Endothelial cell of umbilical vein (primary cell): Measurements from ENCODE around the gene PIP4K2C. TPM values are rescaled to one million over a fixed set of nuclear protein-coding genes. Genes with fewer than 3 reads are reported as not detected.

ENCODE experiments used
- BruUV-seq: library from RNA; stranded (reverse); fragments of 400-500 nt; replicated peaks from 2 replicates; lab custom pipeline; 2021; lab: Mats Ljungman, UMichigan
- CTCF ChIA-PET: fragments of 300-600, 350-600 bp; sonication (Branson Sonifier 250); formaldehyde crosslinking; loops from one replicate; lab custom pipeline; 2021; ENCODE audit warnings: antibody characterized with exemption, inconsistent platforms; lab: Charles Lee
- POLR2A ChIA-PET: fragments of 300-600, 350-600 bp; sonication (Branson Sonifier 250); formaldehyde crosslinking; loops from one replicate; lab custom pipeline; 2021; ENCODE audit warnings: antibody characterized with exemption, inconsistent platforms; lab: Charles Lee
- DNase-seq: peaks from one replicate; pipeline ENCODE4 v3.0.0-alpha.2; 2011; ENCODE audit warnings: low read depth, low spot score
- FAIRE-seq: peaks from 2 replicates; lab custom pipeline; 2011; peaks lifted over from hg19 to GRCh38; lab: Jason Lieb, UNC
- H2AFZ ChIP-seq: 2 replicates; pipeline ENCODE4 v1.6.0; 2012; ENCODE audit warnings: low read depth, low read length, control low read depth, inconsistent platforms
- H3K27ac ChIP-seq: 2 replicates; pipeline ENCODE4 v1.5.1; 2011; ENCODE audit warnings: low read depth, mild to moderate bottlenecking, control low read depth, low read length, moderate library complexity; ENCODE audit not compliant: insufficient read depth
- H3K27me3 ChIP-seq, 2 experiments: 2 replicates each; pipeline versions ENCODE4 v1.6.0 to v1.6.1; 2011; ENCODE audit warnings: low read length in 2 of 2, mixed read lengths in 1 of 2; ENCODE audit not compliant: control insufficient read depth in 2 of 2, insufficient read depth in 2 of 2
- H3K36me3 ChIP-seq, 2 experiments: 2 replicates in 1 of 2; 3 replicates in 1 of 2; pipeline ENCODE4 v1.5.1; 2011; ENCODE audit warnings: low read length in 2 of 2, mild to moderate bottlenecking in 1 of 2, moderate library complexity in 1 of 2; ENCODE audit not compliant: control insufficient read depth in 2 of 2, insufficient read depth in 2 of 2; ENCODE audit errors: extremely low read depth in 1 of 2
- H3K4me1 ChIP-seq: 3 replicates; pipeline ENCODE4 v1.5.1; 2011; ENCODE audit warnings: mild to moderate bottlenecking, low read length; ENCODE audit not compliant: control insufficient read depth, insufficient read depth; ENCODE audit errors: extremely low read depth
- H3K4me2 ChIP-seq: 2 replicates; pipeline ENCODE4 v1.6.1; 2011; ENCODE audit warnings: low read length, control low read depth, mixed read lengths; ENCODE audit not compliant: insufficient read depth
- H3K4me3 ChIP-seq, 3 experiments: fragments of 200-600 bp in 1 of 3; sonication (generic), shearing (Covaris generic) in 1 of 3; replicated peaks in 1 of 3; 2 replicates each; pipeline ENCODE4 v1.5.1; 2011 to 2016; ENCODE audit warnings: control low read depth in 3 of 3, low read length in 3 of 3, mild to moderate bottlenecking in 2 of 3, inconsistent platforms in 1 of 3, low read depth in 1 of 3, moderate library complexity in 1 of 3; ENCODE audit not compliant: insufficient read depth in 1 of 3
- H3K79me2 ChIP-seq: 2 replicates; pipeline ENCODE4 v1.6.0; 2012; ENCODE audit warnings: low read length, inconsistent platforms; ENCODE audit not compliant: control insufficient read depth, insufficient read depth
- H3K9ac ChIP-seq: replicated peaks from 2 replicates; pipeline ENCODE3; 2011; ENCODE audit warnings: low read length, control low read depth; ENCODE audit not compliant: insufficient read depth; ENCODE audit errors: extremely low read depth
- H3K9me1 ChIP-seq: replicated peaks from 3 replicates; pipeline ENCODE4 v1.6.0; 2011; ENCODE audit warnings: mild to moderate bottlenecking, low read length; ENCODE audit not compliant: control insufficient read depth, insufficient read depth; ENCODE audit errors: extremely low read depth
- H3K9me3 ChIP-seq: replicated peaks from 2 replicates; pipeline ENCODE4 v1.5.1; 2012; ENCODE audit warnings: low read length, inconsistent platforms; ENCODE audit not compliant: control insufficient read depth, insufficient read depth
- H4K20me1 ChIP-seq: replicated peaks from 2 replicates; pipeline ENCODE3; 2011; ENCODE audit warnings: mild to moderate bottlenecking, low read length; ENCODE audit not compliant: control insufficient read depth, insufficient read depth; ENCODE audit errors: extremely low read depth
- EZH2 ChIP-seq: IDR thresholded peaks from 2 replicates; pipeline ENCODE4 v1.6.1; 2012; ENCODE audit warnings: borderline replicate concordance, low read depth, mild to moderate bottlenecking, moderate library complexity, low read length, inconsistent platforms; ENCODE audit not compliant: severe bottlenecking
- FOS ChIP-seq: IDR thresholded peaks from 2 replicates; pipeline ENCODE4 v1.6.1; 2011; ENCODE audit warnings: mild to moderate bottlenecking, low read length, moderate library complexity, borderline replicate concordance; ENCODE audit not compliant: insufficient read depth
- GATA2 ChIP-seq: IDR thresholded peaks from 2 replicates; pipeline ENCODE4 v1.7.0; 2011; ENCODE audit warnings: low read depth, mild to moderate bottlenecking, moderate library complexity, mixed read lengths, low read length; ENCODE audit not compliant: insufficient read length, insufficient read depth
- JUN ChIP-seq: IDR thresholded peaks from 2 replicates; pipeline ENCODE4 v1.6.1; 2011; ENCODE audit warnings: borderline replicate concordance, low read depth; ENCODE audit not compliant: insufficient read length, insufficient read depth
- MAX ChIP-seq: IDR thresholded peaks from 2 replicates; pipeline ENCODE4 v1.6.1; 2011; ENCODE audit not compliant: insufficient read depth, insufficient read length
- MYC ChIP-seq: IDR thresholded peaks from one replicate; pipeline ENCODE4 v1.6.1; 2011; ENCODE audit warnings: mild to moderate bottlenecking, low read depth, low read length
- POLR2A ChIP-seq: IDR thresholded peaks from 2 replicates; pipeline ENCODE4 v1.6.1; 2012; ENCODE audit warnings: low read depth, mild to moderate bottlenecking, control low read depth, low read length
- POLR2AphosphoS5 ChIP-seq: IDR thresholded peaks from 2 replicates; pipeline ENCODE4 v1.6.1; 2012; ENCODE audit warnings: low read depth, mild to moderate bottlenecking, control low read depth, low read length, moderate library complexity; ENCODE audit not compliant: insufficient read depth
- dilution Hi-C: fragments of 300-500 bp; cut with MboI; formaldehyde crosslinking; loops from one replicate; pipeline ENCODE4 v1.15.0; 2019; ENCODE audit warnings: low sequenced_read_pairs; ENCODE audit not compliant: extremely low pct_ligation_motif_present
- intact Hi-C: fragments of 100-400 bp; cut with micrococcal nuclease; formaldehyde crosslinking; loops from one replicate; pipeline ENCODE4 v1.10.0; 2022
- polyA plus RNA-seq, 4 experiments: library from polyadenylated mRNA; depleted of rRNA in 3 of 4; stranded (reverse) in 3 of 4; unstranded in 1 of 4; fragments of >200 nt; gene quantifications; 2 replicates each; pipeline versions ENCODE4 v1.2.1 to v1.2.3, GENCODE V29; 2011 to 2012; ENCODE audit warnings: missing spikeins in 1 of 4
- total RNA-seq: library from RNA; stranded (reverse); gene quantifications from 2 replicates; pipeline ENCODE4 v1.2.3, GENCODE V29; 2021
- TF ChIP-seq, protein P1 (sequence below), 2 donors: IDR thresholded peaks; 1 replicate in 1 of 2; 2 replicates in 1 of 2; pipeline ENCODE4 v1.5.1; 2011; ENCODE audit warnings: low read length in 2 of 2, mild to moderate bottlenecking in 2 of 2, moderate library complexity in 2 of 2, control low read depth in 1 of 2, inconsistent platforms in 1 of 2, low read depth in 1 of 2; ENCODE audit not compliant: insufficient read depth in 1 of 2; ENCODE audit errors: extremely low read depth in 1 of 2

Gene PIP4K2C
- total and polyA plus RNA-seq, 2 donors (not counting 3 experiments of a cell fraction or from before 2014, with no cell fraction given) = 10.5 to 11.5 TPM

- Histone ChIP-seq H3K79me2 (no peaks in the 10 kb centered on the region), H3K9ac (no peak overlapping the region), H2AFZ (no peak overlapping the region), H3K4me1 (peaks cover 6% of the 10 kb centered on the region), H3K36me3 (no peaks in the 10 kb centered on the region), H3K27me3 (no peaks in the 10 kb centered on the region), H3K9me3 (no peaks in the 10 kb centered on the region), H4K20me1 (no peaks in the 10 kb centered on the region), H3K4me3 (no peak overlapping the region), H3K27ac (no peak overlapping the region), H3K9me1 (no peaks in the 10 kb centered on the region), H3K4me2 (no peak overlapping the region)
- DNase-seq (no peak), FAIRE-seq (no peak)
- dilution Hi-C loops = no loop called here
- intact Hi-C loops = no loop called here
- TF ChIP-seq GATA2 = no peak
- TF ChIP-seq EZH2 = no peak
- TF ChIP-seq POLR2A = no peak
- TF ChIP-seq MYC = no peak
- TF ChIP-seq JUN = no peak
- TF ChIP-seq FOS = no peak
- no peak for TF ChIP-seq POLR2AphosphoS5
- TF ChIP-seq, protein P1, sequence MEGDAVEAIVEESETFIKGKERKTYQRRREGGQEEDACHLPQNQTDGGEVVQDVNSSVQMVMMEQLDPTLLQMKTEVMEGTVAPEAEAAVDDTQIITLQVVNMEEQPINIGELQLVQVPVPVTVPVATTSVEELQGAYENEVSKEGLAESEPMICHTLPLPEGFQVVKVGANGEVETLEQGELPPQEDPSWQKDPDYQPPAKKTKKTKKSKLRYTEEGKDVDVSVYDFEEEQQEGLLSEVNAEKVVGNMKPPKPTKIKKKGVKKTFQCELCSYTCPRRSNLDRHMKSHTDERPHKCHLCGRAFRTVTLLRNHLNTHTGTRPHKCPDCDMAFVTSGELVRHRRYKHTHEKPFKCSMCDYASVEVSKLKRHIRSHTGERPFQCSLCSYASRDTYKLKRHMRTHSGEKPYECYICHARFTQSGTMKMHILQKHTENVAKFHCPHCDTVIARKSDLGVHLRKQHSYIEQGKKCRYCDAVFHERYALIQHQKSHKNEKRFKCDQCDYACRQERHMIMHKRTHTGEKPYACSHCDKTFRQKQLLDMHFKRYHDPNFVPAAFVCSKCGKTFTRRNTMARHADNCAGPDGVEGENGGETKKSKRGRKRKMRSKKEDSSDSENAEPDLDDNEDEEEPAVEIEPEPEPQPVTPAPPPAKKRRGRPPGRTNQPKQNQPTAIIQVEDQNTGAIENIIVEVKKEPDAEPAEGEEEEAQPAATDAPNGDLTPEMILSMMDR (IDR thresholded peaks at IDR 0.05; ENCODE audit: extremely low read depth in 1 of 2, insufficient read depth in 1 of 2, low read depth in 1 of 2, low read length in 2 of 2) = no peak
- TF ChIP-seq MAX = no peak
- BruUV-seq = no TSS peak
- POLR2A ChIA-PET = interaction anchor here (1.1 kb wide), 1 partner anchor 11 kb away, joined by 3 read pairs; the partner anchor contains the start of gene ARHGEF25
- CTCF ChIA-PET = interaction anchor here (0.9 to 3.6 kb wide), 3 partner anchors 17 to 32 kb away, joined by 3 to 25 read pairs (median 3); partner anchors contain the start of gene B4GALNT1
Observed at GRCh38 chr12:57600395-57600794, 9.4 kb downstream of the PIP4K2C start.
